Measurements from ENCODE around the gene MTX3.

Gene MTX3

GRCh38 chr5:80034962-80035821 lies 44.1 kb upstream of the MTX3 start, which contains the start of gene THBS4:
Gene THBS4 (plus strand): TSS chr5:80035348. CDS start chr5:80035538, 190 bp downstream.
- TF ChIP-seq FOXM1 (IDR thresholded peaks at IDR 0.05; ENCODE audit: borderline replicate concordance, low read depth) (no peak), USF1 (IDR thresholded peaks at IDR 0.05) (no peak), MAX (IDR thresholded peaks at IDR 0.05) (no peak), CREB1 (IDR thresholded peaks at IDR 0.05; ENCODE audit: low read depth) (no peak)

GRCh38 chr5:80034559-80034958 lies 43.5 kb upstream of the MTX3 start:
- TF ChIP-seq EP300 (IDR thresholded peaks at IDR 0.05; ENCODE audit: borderline replicate concordance) (no peak), TAF1 (IDR thresholded peaks at IDR 0.05; ENCODE audit: low read depth) (no peak), REST (IDR thresholded peaks at IDR 0.05; ENCODE audit: low read depth) (no peak), MAX (IDR thresholded peaks at IDR 0.05) (no peak), USF1 (IDR thresholded peaks at IDR 0.05) (no peak), NFIC (IDR thresholded peaks at IDR 0.05) (no peak), RAD21 (IDR thresholded peaks at IDR 0.05; ENCODE audit: low read depth) (no peak), TEAD4 (IDR thresholded peaks at IDR 0.05) (no peak), CREB1 (IDR thresholded peaks at IDR 0.05; ENCODE audit: low read depth) (no peak), TCF12 (IDR thresholded peaks at IDR 0.05; ENCODE audit: low read depth) (no peak)

- TF ChIP-seq TAF1 (IDR thresholded peaks at IDR 0.05; ENCODE audit: low read depth), result no peak
- TF ChIP-seq TCF12 (IDR thresholded peaks at IDR 0.05; ENCODE audit: low read depth), result no peak
- TF ChIP-seq MAX (IDR thresholded peaks at IDR 0.05), result no peak
Observed at GRCh38 chr5:80033513-80033912, 42.5 kb upstream of the MTX3 start.

GRCh38 chr5:80031109-80031508 lies 40.0 kb upstream of the MTX3 start:
- TF ChIP-seq ZBTB7A (IDR thresholded peaks at IDR 0.05; ENCODE audit: low read depth), result no peak
- no peak for TF ChIP-seq USF1 (IDR thresholded peaks at IDR 0.05)
- no peak for TF ChIP-seq RAD21 (IDR thresholded peaks at IDR 0.05; ENCODE audit: low read depth)
- TF ChIP-seq TCF12 (IDR thresholded peaks at IDR 0.05; ENCODE audit: low read depth), result no peak
- no peak for TF ChIP-seq MAX (IDR thresholded peaks at IDR 0.05)
- TF ChIP-seq EGR1 (IDR thresholded peaks at IDR 0.05), result no peak
- TF ChIP-seq TEAD4 (IDR thresholded peaks at IDR 0.05), result no peak
- TF ChIP-seq YY1 (IDR thresholded peaks at IDR 0.05; ENCODE audit: low read depth), result no peak
- TF ChIP-seq FOXM1 (IDR thresholded peaks at IDR 0.05; ENCODE audit: borderline replicate concordance, low read depth), result no peak
- TF ChIP-seq CREB1 (IDR thresholded peaks at IDR 0.05; ENCODE audit: low read depth), result no peak
- no peak for TF ChIP-seq EP300 (IDR thresholded peaks at IDR 0.05; ENCODE audit: borderline replicate concordance)
- no peak for TF ChIP-seq TAF1 (IDR thresholded peaks at IDR 0.05; ENCODE audit: low read depth)
- no peak for TF ChIP-seq REST (IDR thresholded peaks at IDR 0.05; ENCODE audit: low read depth)
- no peak for TF ChIP-seq NFIC (IDR thresholded peaks at IDR 0.05)
- TF ChIP-seq CEBPB (IDR thresholded peaks at IDR 0.05), result no peak

GRCh38 chr5:80026841-80027240 lies 35.8 kb upstream of the MTX3 start:
- TF ChIP-seq TAF1 (IDR thresholded peaks at IDR 0.05; ENCODE audit: low read depth) (no peak), REST (IDR thresholded peaks at IDR 0.05; ENCODE audit: low read depth) (no peak), NFIC (IDR thresholded peaks at IDR 0.05) (no peak), MAX (IDR thresholded peaks at IDR 0.05) (no peak), TEAD4 (IDR thresholded peaks at IDR 0.05) (no peak), CREB1 (IDR thresholded peaks at IDR 0.05; ENCODE audit: low read depth) (no peak), RAD21 (IDR thresholded peaks at IDR 0.05; ENCODE audit: low read depth) (no peak), YY1 (IDR thresholded peaks at IDR 0.05; ENCODE audit: low read depth) (no peak), ZBTB7A (IDR thresholded peaks at IDR 0.05; ENCODE audit: low read depth) (no peak), USF1 (IDR thresholded peaks at IDR 0.05) (no peak)

Data from Ishikawa (cell line).